Nephron (organoid): ENCODE data around the gene DLX4.

Source experiments
- H3K27ac Mint-ChIP-seq, 3 experiments: 2 replicates each; pipeline ENCODE4 v1.8.0; 2020; ENCODE audit warnings: mixed read lengths in 3 of 3, mild to moderate bottlenecking in 2 of 3, moderate library complexity in 1 of 3
- H3K27me3 Mint-ChIP-seq: 2 replicates; pipeline ENCODE4 v1.8.0; 2021; ENCODE audit warnings: low read depth, mild to moderate bottlenecking, moderate library complexity, mixed read lengths
- H3K36me3 Mint-ChIP-seq: 2 replicates; pipeline ENCODE4 v1.8.0; 2020; ENCODE audit warnings: low read depth, mixed read lengths
- H3K4me1 Mint-ChIP-seq: 2 replicates; pipeline ENCODE4 v1.8.0; 2020; ENCODE audit warnings: mixed read lengths
- H3K4me3 Mint-ChIP-seq, 3 experiments: 2 replicates each; pipeline ENCODE4 v1.8.0; 2020; ENCODE audit warnings: mild to moderate bottlenecking in 3 of 3, mixed read lengths in 3 of 3, moderate library complexity in 2 of 3
- H3K9me3 Mint-ChIP-seq: 2 replicates; pipeline ENCODE4 v1.8.0; 2020; ENCODE audit warnings: mixed read lengths
- CTCF ChIP-seq, 3 experiments: fragments of 200-600 bp; sonication (generic); IDR thresholded peaks; one replicate each; pipeline ENCODE4 v1.5.0; 2021; ENCODE audit warnings: antibody characterized with exemption in 3 of 3; ENCODE audit not compliant: unreplicated experiment in 3 of 3

DLX4 gene

DNA sequence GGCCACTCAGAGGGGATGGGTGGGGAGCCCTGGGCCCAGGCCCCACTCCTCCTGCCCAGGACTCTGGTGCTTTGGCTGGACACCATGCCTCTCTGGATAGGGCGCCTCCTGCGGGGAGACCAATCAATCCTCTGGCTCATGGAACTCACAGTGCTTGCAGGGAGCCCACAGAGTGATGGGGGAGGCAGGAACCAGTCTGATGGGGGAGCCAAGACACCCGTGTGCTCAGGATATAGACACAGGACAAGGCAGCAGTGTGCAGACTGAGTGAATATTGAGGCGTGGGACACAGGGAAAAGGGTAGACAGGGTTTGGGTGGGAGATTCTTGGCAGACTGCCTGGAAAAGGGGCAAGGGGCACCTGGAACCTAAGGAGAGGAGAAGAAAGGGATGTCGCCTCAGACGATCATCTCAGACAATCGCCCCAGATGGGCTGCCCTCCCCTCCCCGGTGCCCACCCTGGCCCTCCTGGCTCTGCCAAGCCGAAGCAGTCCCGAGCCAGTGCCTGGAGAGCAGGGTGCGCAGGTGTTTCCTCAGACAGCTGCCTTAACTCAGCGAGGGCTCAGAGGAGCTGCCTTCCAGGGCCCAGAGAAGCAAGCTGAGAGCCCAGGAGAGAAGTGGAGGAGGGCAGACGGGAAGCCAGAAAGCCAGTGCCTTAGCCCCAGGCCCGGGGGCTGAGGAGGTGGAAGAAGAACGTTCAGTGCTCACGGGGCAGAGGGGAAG, 37.4 kb upstream of the DLX4 start:
- H3K4me1 Mint-ChIP-seq: peaks cover 5% of the 10 kb centered on the region
- no peak overlapping the region for H3K4me3 Mint-ChIP-seq
- H3K27ac Mint-ChIP-seq: no peak overlapping the region
- no peaks in the 10 kb centered on the region for H3K9me3 Mint-ChIP-seq
- H3K36me3 Mint-ChIP-seq: no peaks in the 10 kb centered on the region
- H3K27me3 Mint-ChIP-seq: peaks cover 37% of the 10 kb centered on the region
- TF ChIP-seq CTCF (IDR thresholded peaks at IDR 0.05; ENCODE audit: unreplicated experiment in 3 of 3): no peak

DNA sequence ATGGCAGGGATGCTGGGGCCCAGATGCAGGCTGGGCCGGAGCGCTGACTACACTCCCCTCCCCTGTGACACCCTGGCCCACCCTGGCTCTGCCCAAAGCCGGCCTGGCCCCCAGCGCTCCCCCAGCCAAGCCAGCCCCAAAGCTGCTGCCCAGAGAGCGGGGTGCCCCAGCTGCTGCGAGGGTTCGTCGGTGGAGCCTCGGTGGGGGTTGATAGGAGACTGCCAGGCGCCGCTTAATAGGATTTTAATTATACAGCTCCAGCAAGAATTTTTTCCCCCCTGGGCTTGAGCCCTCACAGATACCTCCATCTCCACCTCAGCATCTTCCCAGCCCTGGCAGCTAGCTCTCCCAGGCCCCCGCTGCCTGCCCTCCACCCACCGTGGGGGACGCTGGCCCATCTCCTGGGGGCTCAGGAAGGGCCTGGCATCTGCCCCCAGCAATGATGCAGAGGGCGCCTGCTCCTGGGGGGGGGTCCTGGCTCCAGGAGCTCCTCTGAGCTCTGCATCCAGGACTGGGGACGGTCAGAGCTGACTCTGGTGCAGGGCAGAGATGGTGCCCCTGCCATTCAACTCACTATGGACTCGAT, 36.8 kb upstream of the DLX4 start:
- Mint-ChIP-seq H3K4me1 (peaks cover 4% of the 10 kb centered on the region), H3K27ac (no peak overlapping the region), H3K4me3 (no peak overlapping the region), H3K27me3 (peaks cover 37% of the 10 kb centered on the region), H3K36me3 (no peaks in the 10 kb centered on the region), H3K9me3 (no peaks in the 10 kb centered on the region)
- TF ChIP-seq CTCF (IDR thresholded peaks at IDR 0.05; ENCODE audit: unreplicated experiment in 3 of 3): no peak

DNA sequence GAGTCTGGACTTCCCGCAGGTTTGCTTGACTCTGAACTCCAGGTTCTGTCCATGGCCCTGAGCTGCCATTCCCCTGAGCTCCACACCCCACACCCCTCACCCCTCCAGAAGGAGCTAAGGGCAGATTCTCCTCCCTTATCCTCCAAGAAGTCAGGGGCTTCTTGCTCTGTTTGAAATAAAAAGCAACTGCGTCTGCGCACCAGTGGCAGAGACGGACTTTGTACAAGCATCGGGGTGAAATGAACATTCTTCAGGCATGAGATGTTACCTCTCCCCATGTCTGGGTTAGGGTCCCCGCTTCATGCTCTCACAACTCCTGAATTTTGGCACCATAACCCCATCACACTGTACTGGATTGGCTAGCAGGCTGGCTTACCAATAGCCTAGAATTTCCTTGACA, 36.1 kb upstream of the DLX4 start:
- H3K4me1 Mint-ChIP-seq: peaks cover 4% of the 10 kb centered on the region
- no peak overlapping the region for H3K27ac Mint-ChIP-seq
- no peak for TF ChIP-seq CTCF (IDR thresholded peaks at IDR 0.05; ENCODE audit: unreplicated experiment in 3 of 3)
- no peak overlapping the region for H3K4me3 Mint-ChIP-seq
- no peaks in the 10 kb centered on the region for H3K9me3 Mint-ChIP-seq
- peaks cover 36% of the 10 kb centered on the region for H3K27me3 Mint-ChIP-seq
- no peaks in the 10 kb centered on the region for H3K36me3 Mint-ChIP-seq

DNA sequence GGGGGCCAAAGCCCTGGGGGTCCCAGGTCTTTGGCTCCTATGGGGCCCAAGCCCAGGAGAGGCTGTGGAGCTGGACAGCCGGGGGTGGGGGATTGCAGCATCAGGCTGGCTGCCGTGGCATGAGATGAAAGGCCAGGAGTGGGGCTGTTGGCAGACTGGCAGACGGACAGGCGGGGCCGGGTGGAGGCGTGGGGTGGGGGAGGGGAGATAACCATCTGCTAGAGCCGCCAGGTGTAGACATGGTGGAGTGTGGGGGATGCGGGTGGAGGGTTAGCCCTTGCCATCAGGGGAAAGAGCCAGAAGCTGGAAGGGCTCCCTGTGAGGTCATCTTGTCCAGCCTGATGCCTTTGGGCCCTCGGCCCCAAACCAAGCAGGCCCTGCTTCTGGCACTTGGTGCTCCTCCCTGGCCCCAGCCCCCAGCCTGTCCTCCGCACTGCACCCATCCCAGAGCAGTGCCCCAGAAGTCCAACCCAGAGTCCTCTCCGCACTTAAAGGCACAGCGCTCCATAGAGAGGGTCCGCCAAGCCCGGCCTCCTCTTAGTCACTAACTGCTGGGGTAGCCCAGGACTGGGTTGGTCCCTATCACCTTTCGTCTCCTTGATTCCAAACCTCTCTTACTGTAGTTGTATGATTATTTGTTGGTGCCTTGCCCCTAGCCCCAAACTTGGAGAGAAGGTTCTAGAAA, 33.3 kb upstream of the DLX4 start:
- peaks cover 43% of the 10 kb centered on the region for H3K27me3 Mint-ChIP-seq
- TF ChIP-seq CTCF (IDR thresholded peaks at IDR 0.05; ENCODE audit: unreplicated experiment in 3 of 3): no peak

GRCh38 chr17:49936386-49936785, 32.6 kb upstream of the DLX4 start:
- TF ChIP-seq CTCF (IDR thresholded peaks at IDR 0.05; ENCODE audit: unreplicated experiment in 3 of 3): no peak
- H3K9me3 Mint-ChIP-seq: no peaks in the 10 kb centered on the region
- H3K27ac Mint-ChIP-seq: no peak overlapping the region
- no peak overlapping the region for H3K4me3 Mint-ChIP-seq
- H3K27me3 Mint-ChIP-seq: peaks cover 44% of the 10 kb centered on the region
- no peaks in the 10 kb centered on the region for H3K36me3 Mint-ChIP-seq
- H3K4me1 Mint-ChIP-seq: peaks cover 4% of the 10 kb centered on the region

More for the DNA sequence above, 33.3 kb upstream of the DLX4 start:
- Mint-ChIP-seq H3K4me3 (no peak overlapping the region), H3K27ac (no peak overlapping the region), H3K4me1 (peaks cover 4% of the 10 kb centered on the region), H3K36me3 (no peaks in the 10 kb centered on the region), H3K9me3 (no peaks in the 10 kb centered on the region)
